Stomach (tissue), 9 donors: ENCODE measurements around the gene LRRC49. TPM values are rescaled to one million over a fixed set of nuclear protein-coding genes. Genes with fewer than 3 reads are reported as not detected.

Experiments used
- DNase-seq, 2 donors: peaks; one replicate each; pipeline versions ENCODE4 v3.0.0 to v3.0.0-alpha.2; 2013 to 2019
- H3K27ac ChIP-seq, 5 donors: fragments of 200-600 bp in 4 of 5; sonication (generic) in 4 of 5; one replicate each; pipeline ENCODE4 v1.5.1; 2013 to 2019; ENCODE audit warnings: mild to moderate bottlenecking in 1 of 5, moderate library complexity in 1 of 5
- H3K27me3 ChIP-seq, 3 donors: fragments of 200-600 bp; sonication (generic); one replicate each; pipeline ENCODE4 v1.5.1; 2017 to 2019; ENCODE audit warnings: mixed run types in 1 of 3
- H3K36me3 ChIP-seq, 4 donors: fragments of 200-600 bp; sonication (generic); 1 replicate in 3 of 4; 2 replicates in 1 of 4; pipeline ENCODE4 v1.5.1; 2016 to 2019
- H3K4me1 ChIP-seq, 4 donors: fragments of 200-600 bp; sonication (generic); one replicate each; pipeline ENCODE4 v1.5.1; 2016 to 2019
- H3K4me3 ChIP-seq, 4 donors: fragments of 200-600 bp; sonication (generic) in 3 of 4; one replicate each; pipeline ENCODE4 v1.5.1; 2016 to 2019; ENCODE audit warnings: mild to moderate bottlenecking in 1 of 4
- H3K9me3 ChIP-seq, 4 donors: fragments of 200-600 bp; sonication (generic); one replicate each; pipeline ENCODE4 v1.5.1; 2016 to 2019
- CTCF ChIP-seq, 7 experiments: fragments of 450-650 bp in 4 of 7; fragments of 200-600 bp in 3 of 7; sonication (generic) in 3 of 7; IDR thresholded peaks; one replicate each; pipeline ENCODE4 v1.5.1; 2016 to 2019; ENCODE audit warnings: antibody characterized with exemption in 7 of 7, control low read depth in 2 of 7, mild to moderate bottlenecking in 1 of 7
- EP300 ChIP-seq: sonication (generic); formaldehyde crosslinking; IDR thresholded peaks from one replicate; pipeline ENCODE4 v1.6.1; 2017; ENCODE audit warnings: antibody characterized with exemption
- POLR2A ChIP-seq, 4 donors: fragments of 450-650 bp; IDR thresholded peaks; one replicate each; pipeline ENCODE4 v1.6.1; 2016; ENCODE audit warnings: antibody characterized with exemption in 4 of 4, control low read depth in 2 of 4, mild to moderate bottlenecking in 1 of 4, moderate library complexity in 1 of 4
- POLR2AphosphoS5 ChIP-seq, 3 donors: sonication (generic); formaldehyde crosslinking; IDR thresholded peaks; one replicate each; pipeline ENCODE4 v1.6.1; 2016; ENCODE audit warnings: antibody characterized with exemption in 3 of 3
- WGBS, 5 donors: extraction: QIAGEN DNeasy Blood & Tissue Kit in 3 of 5; methylation state at CpG; one replicate each; pipeline versions ENCODE4 v1.1.5 to v1.1.7; 2013 to 2018; 5-methylcytosine and 5-hydroxymethylcytosine counted together
- intact Hi-C: fragments of 100-400 bp; cut with DNase I; formaldehyde crosslinking; loops from one replicate; pipeline ENCODE4 v1.15.1; 2023; ENCODE audit warnings: low total_unique reads
- polyA plus RNA-seq, 3 donors: library from polyadenylated mRNA; stranded (reverse); fragments of 200-250 nt; gene quantifications; one replicate each; pipeline ENCODE4 v1.2.3, GENCODE V29; 2013
- total RNA-seq, 5 donors: library from RNA; depleted of rRNA; stranded (reverse); fragments of >200 nt; gene quantifications; one replicate each; pipeline versions ENCODE4 v1.1.0 to v1.2.3, GENCODE V29; 2014 to 2016
- donor health status: healthy with polysubstance abuse.
- donor health status: Bipolar disorder and iron deficiency.
- donor health status: healthy.

Gene LRRC49
- total and polyA plus RNA-seq, 8 donors = 0.87 to 63.8 (median 7.2) TPM

- no peak for DNase-seq
- WGBS, 5 donors = 77 to 83% (median 78%) methylated on average over 7 of the region's 7 CpGs
- no peak for TF ChIP-seq POLR2AphosphoS5 (IDR thresholded peaks at IDR 0.05)
- no peak for TF ChIP-seq POLR2A (IDR thresholded peaks at IDR 0.05)
- no peak for TF ChIP-seq CTCF (IDR thresholded peaks at IDR 0.05)
- TF ChIP-seq EP300 = no peak
- Histone ChIP-seq H3K4me3 (no peak overlapping the region), H3K36me3 (no peaks in the 10 kb centered on the region), H3K9me3 (peaks cover 0 to under 1% (median 0%) of the 10 kb centered on the region in 4 donors), H3K27ac (peak overlapping the region; percentile 75 to 87 (median 81)), H3K4me1 (peaks cover 0 to 24% (median 9%) of the 10 kb centered on the region in 4 donors), H3K27me3 (no peaks in the 10 kb centered on the region)
- intact Hi-C loops = no loop called here
Measured at GRCh38 chr15:71080166-71080565, 187.5 kb downstream of the LRRC49 start.

- Histone ChIP-seq H3K27me3 (no peaks in the 10 kb centered on the region), H3K4me1 (peaks cover 0 to 24% (median 9%) of the 10 kb centered on the region in 4 donors), H3K27ac (peak overlapping the region; percentile 75 to 87 (median 81)), H3K9me3 (no peaks in the 10 kb centered on the region), H3K36me3 (no peaks in the 10 kb centered on the region), H3K4me3 (no peak overlapping the region)
- intact Hi-C loops = no loop called here
- WGBS, 5 donors = 50 to 74% (median 64%) methylated on average over 1 of the region's 1 CpG
- TF ChIP-seq CTCF (IDR thresholded peaks at IDR 0.05) (no peak), EP300 (no peak), POLR2A (IDR thresholded peaks at IDR 0.05) (no peak), POLR2AphosphoS5 (IDR thresholded peaks at IDR 0.05) (no peak)
- peak in 1 of 2 donors; percentile 16 for DNase-seq
Measured at GRCh38 chr15:71080705-71081104, 188.1 kb downstream of the LRRC49 start.

- H3K27me3 ChIP-seq = no peaks in the 10 kb centered on the region
- no peak for DNase-seq
- 63 to 87% (median 77%) methylated on average over 5 of the region's 5 CpGs for WGBS, 5 donors
- H3K4me1 ChIP-seq = peaks cover 0 to 24% (median 9%) of the 10 kb centered on the region in 4 donors
- intact Hi-C loops = no loop called here
- H3K27ac ChIP-seq = peak overlapping the region in 1 of 5 donors; percentile 49
- TF ChIP-seq CTCF (IDR thresholded peaks at IDR 0.05) (no peak), POLR2AphosphoS5 (IDR thresholded peaks at IDR 0.05) (no peak), EP300 (no peak), POLR2A (IDR thresholded peaks at IDR 0.05) (no peak)
- H3K4me3 ChIP-seq = no peak overlapping the region
- no peaks in the 10 kb centered on the region for H3K9me3 ChIP-seq
- no peaks in the 10 kb centered on the region for H3K36me3 ChIP-seq
Measured at GRCh38 chr15:71082803-71083202, 190.2 kb downstream of the LRRC49 start.

- Histone ChIP-seq H3K27me3 (no peaks in the 10 kb centered on the region), H3K27ac (peak overlapping the region in 1 of 5 donors; percentile 49), H3K4me3 (no peak overlapping the region), H3K9me3 (peaks cover 0 to under 1% (median 0%) of the 10 kb centered on the region in 4 donors), H3K4me1 (peaks cover 0 to 22% (median 9%) of the 10 kb centered on the region in 4 donors), H3K36me3 (no peaks in the 10 kb centered on the region)
- peak in 1 of 2 donors; percentile 18 for DNase-seq
- WGBS, 5 donors = 64 to 84% (median 79%) methylated on average over 5 of the region's 5 CpGs
- intact Hi-C loops = no loop called here
- TF ChIP-seq POLR2AphosphoS5 (IDR thresholded peaks at IDR 0.05) = no peak
- no peak for TF ChIP-seq CTCF (IDR thresholded peaks at IDR 0.05)
- no peak for TF ChIP-seq POLR2A (IDR thresholded peaks at IDR 0.05)
- TF ChIP-seq EP300 = no peak
Measured at GRCh38 chr15:71083349-71083748, 190.7 kb downstream of the LRRC49 start.
